ENCODE results near the gene EHMT2. TPM values are rescaled to one million over a fixed set of nuclear protein-coding genes. Genes with fewer than 3 reads are reported as not detected.
"Not testable (repeated sequence)": the region's sequence is repeated elsewhere in the genome, so short reads cannot be mapped to it uniquely, and the experiment has no call there.

Gene EHMT2
- total RNA-seq: 10 to 100 TPM; 41.2 to 55.3 TPM

DNA sequence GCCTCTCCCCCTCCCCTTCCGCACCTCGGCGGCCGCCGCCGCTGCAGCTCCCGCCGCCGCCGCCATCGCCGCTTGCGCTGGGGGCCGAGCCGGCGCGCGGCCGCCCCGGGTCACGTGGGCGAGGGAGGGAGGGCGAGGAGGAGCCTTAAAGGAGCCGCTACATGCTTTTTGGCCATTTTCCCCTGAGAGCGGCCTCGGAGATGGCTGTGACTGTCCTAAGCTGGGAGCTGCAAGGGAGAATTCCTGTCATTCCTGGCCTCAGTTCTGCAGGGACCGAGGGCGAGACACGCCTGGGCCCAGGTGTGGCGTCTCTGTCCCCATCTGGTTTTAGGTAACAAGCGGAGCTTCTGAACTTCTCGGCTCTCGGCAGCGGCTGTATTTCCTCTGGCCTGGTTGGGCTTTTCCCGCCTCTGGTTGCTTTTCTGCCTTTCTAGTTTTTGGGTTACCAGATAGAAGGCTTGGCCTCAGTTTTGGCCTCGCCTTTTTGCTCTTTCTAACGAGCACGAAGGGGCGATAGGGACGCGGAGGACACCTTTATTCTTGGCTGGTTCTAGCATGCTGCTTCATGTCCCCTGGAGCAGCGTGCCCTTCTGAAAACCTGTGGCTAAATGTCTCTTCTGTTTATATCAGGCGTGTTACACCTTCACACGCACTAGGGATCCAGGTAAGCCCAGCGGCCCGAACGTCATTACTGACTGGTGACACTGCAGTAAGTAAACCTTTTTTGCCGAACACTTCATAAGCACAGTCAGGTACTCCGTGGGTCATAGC is at the start of gene EHMT2:
Gene EHMT2 (minus strand): TSS at position 87 of the 771 bp plus-strand sequence. CDS start 21 bp downstream, at position 66.
- peak; percentile 77 for ATAC-seq (replicated peaks)
- H3K27ac Mint-ChIP-seq: peak within 1 kb of the TSS; percentile 89
- peaks cover 58% of the 10 kb centered on the region for H3K36me3 Mint-ChIP-seq (ENCODE audit: low read depth)
- H3K9me3 Mint-ChIP-seq: no peaks in the 10 kb centered on the region
- peaks cover 27% of the 10 kb centered on the region for H3K4me1 Mint-ChIP-seq
- H3K4me3 Mint-ChIP-seq: peak within 1 kb of the TSS; percentile 93
- H3K27me3 Mint-ChIP-seq: no peaks in the 10 kb centered on the region

DNA sequence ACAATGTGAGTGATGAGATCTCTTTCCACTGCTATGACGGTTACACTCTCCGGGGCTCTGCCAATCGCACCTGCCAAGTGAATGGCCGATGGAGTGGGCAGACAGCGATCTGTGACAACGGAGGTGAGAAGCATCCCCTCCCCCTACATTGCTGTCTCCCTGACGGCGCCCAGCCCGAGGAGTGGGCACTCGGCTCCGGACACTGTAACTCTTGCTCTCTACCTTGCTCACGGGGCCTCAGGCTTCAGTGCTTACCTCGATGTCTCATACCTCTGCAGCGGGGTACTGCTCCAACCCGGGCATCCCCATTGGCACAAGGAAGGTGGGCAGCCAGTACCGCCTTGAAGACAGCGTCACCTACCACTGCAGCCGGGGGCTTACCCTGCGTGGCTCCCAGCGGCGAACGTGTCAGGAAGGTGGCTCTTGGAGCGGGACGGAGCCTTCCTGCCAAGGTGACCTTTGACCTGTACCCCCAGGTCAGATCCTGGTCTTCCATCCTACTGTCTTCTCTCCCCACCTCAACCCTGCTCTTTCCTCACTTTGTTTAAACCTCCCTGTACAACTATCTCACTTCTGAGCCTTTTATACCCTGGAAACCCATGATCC is 49.7 kb upstream of the EHMT2 start:
- H3K9me3 Mint-ChIP-seq: no peaks in the 10 kb centered on the region
- no peak for ATAC-seq (replicated peaks)
- peaks cover 15% of the 10 kb centered on the region for H3K36me3 Mint-ChIP-seq (ENCODE audit: low read depth)
- peak overlapping the region; percentile 44 for H3K27ac Mint-ChIP-seq
- H3K4me3 Mint-ChIP-seq: no peak overlapping the region
- peaks cover 4% of the 10 kb centered on the region for H3K4me1 Mint-ChIP-seq
- peaks cover 6% of the 10 kb centered on the region for H3K27me3 Mint-ChIP-seq

DNA sequence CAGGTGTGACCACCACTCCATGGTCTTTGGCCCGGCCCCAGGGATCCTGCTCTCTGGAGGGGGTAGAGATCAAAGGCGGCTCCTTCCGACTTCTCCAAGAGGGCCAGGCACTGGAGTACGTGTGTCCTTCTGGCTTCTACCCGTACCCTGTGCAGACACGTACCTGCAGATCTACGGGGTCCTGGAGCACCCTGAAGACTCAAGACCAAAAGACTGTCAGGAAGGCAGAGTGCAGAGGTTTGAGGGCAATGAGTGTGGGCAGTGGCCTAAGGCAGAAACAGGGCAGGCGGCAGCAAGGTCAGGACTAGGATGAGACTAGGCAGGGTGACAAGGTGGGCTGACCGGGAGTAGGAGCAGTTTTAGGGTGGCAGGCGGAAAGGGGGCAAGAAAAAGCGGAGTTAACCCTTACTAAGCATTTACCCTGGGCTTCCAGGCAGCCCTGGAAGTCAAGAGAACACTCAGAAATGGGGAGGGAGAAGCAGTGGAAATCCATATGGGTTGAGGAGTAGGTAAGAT is 48.9 kb upstream of the EHMT2 start:
- no peak overlapping the region for H3K4me3 Mint-ChIP-seq
- peaks cover 9% of the 10 kb centered on the region for H3K36me3 Mint-ChIP-seq (ENCODE audit: low read depth)
- H3K27me3 Mint-ChIP-seq: peaks cover 8% of the 10 kb centered on the region
- H3K27ac Mint-ChIP-seq: no peak overlapping the region
- H3K4me1 Mint-ChIP-seq: peaks cover 4% of the 10 kb centered on the region
- ATAC-seq (replicated peaks): no peak
- H3K9me3 Mint-ChIP-seq: no peaks in the 10 kb centered on the region

DNA sequence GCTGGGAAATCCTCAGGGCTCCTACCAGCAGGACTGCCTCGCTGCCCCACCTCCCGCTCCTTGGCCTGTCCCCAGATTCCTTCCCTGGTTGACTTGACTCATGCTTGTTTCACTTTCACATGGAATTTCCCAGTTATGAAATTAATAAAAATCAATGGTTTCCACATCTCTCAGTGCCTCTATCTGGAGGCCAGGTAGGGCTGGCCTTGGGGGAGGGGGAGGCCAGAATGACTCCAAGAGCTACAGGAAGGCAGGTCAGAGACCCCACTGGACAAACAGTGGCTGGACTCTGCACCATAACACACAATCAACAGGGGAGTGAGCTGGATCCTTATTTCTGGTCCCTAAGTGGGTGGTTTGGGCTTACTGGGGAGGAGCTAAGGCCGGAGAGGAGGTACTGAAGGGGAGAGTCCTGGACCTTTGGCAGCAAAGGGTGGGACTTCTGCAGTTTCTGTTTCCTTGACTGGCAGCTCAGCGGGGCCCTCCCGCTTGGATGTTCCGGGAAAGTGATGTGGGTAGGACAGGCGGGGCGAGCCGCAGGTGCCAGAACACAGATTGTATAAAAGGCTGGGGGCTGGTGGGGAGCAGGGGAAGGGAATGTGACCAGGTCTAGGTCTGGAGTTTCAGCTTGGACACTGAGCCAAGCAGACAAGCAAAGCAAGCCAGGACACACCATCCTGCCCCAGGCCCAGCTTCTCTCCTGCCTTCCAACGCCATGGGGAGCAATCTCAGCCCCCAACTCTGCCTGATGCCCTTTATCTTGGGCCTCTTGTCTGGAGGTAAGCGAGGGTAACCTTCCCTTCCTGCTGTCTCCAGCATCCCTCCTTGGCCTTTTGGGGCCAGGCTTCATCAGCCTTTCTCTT is 48.2 kb upstream of the EHMT2 start, which contains the start of gene CFB:
Gene CFB (plus strand): TSS at position 589 of the 863 bp plus-strand sequence. CDS start 127 bp downstream, at position 716.
- H3K4me3 Mint-ChIP-seq: no peak within 1 kb of the TSS
- H3K27ac Mint-ChIP-seq: no peak within 1 kb of the TSS
- no peaks in the 10 kb centered on the region for H3K9me3 Mint-ChIP-seq
- peak; percentile 57 for ATAC-seq (replicated peaks)
- peaks cover 2% of the 10 kb centered on the region for H3K36me3 Mint-ChIP-seq (ENCODE audit: low read depth)
- peaks cover 8% of the 10 kb centered on the region for H3K27me3 Mint-ChIP-seq
- peaks cover 4% of the 10 kb centered on the region for H3K4me1 Mint-ChIP-seq

DNA sequence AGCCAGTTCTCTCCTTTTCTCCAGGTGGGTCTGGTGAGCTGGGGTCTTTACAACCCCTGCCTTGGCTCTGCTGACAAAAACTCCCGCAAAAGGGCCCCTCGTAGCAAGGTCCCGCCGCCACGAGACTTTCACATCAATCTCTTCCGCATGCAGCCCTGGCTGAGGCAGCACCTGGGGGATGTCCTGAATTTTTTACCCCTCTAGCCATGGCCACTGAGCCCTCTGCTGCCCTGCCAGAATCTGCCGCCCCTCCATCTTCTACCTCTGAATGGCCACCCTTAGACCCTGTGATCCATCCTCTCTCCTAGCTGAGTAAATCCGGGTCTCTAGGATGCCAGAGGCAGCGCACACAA is 47.6 kb upstream of the EHMT2 start:
- H3K36me3 Mint-ChIP-seq (ENCODE audit: low read depth): no peaks in the 10 kb centered on the region
- ATAC-seq (replicated peaks): peak; percentile 3
- H3K27ac Mint-ChIP-seq: no peak overlapping the region
- H3K9me3 Mint-ChIP-seq: no peaks in the 10 kb centered on the region
- H3K27me3 Mint-ChIP-seq: peaks cover 8% of the 10 kb centered on the region
- H3K4me1 Mint-ChIP-seq: peaks cover 4% of the 10 kb centered on the region
- no peak overlapping the region for H3K4me3 Mint-ChIP-seq

DNA sequence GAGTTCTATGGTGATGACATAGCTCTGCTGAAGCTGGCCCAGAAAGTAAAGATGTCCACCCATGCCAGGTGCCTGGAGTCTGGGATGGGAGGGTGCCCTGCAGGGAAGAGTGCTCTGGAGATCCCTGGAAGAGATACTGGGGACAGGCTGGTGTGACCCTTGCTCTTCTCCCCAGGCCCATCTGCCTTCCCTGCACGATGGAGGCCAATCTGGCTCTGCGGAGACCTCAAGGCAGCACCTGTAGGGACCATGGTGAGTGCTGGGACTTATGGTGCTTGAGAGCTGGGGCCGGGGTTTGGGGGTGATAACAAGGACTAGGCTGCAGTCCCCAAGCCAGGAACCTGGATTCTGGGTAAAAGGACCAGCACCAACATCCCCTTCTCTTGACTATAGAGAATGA is 46.2 kb upstream of the EHMT2 start:
- Mint-ChIP-seq H3K4me1 (peaks cover 4% of the 10 kb centered on the region), H3K9me3 (no peaks in the 10 kb centered on the region), H3K36me3 (ENCODE audit: low read depth) (no peaks in the 10 kb centered on the region), H3K27ac (no peak overlapping the region), H3K4me3 (no peak overlapping the region), H3K27me3 (peaks cover 8% of the 10 kb centered on the region)
- no peak for ATAC-seq (replicated peaks)

DNA sequence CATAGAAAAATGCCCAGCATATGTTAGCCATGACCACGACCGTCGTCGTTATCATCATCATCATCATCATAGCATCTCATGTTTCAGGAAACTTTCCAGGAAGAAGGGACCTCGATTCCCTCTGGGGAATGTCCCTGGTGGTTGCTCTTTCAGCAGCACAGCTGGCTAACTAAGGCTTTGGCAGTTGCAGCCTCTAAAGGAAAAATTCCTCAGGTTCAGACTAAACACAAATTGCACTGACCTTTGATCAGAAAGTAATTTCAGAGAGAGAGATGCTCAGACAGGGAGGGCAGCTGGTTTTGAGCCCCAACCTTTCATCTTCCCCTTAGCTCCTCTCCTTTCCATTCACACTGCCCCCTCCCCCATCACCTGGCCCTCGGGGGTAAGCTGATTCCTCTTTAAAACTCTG is 42.8 kb upstream of the EHMT2 start:
- H3K27me3 Mint-ChIP-seq: peaks cover 8% of the 10 kb centered on the region
- H3K27ac Mint-ChIP-seq: no peak overlapping the region
- no peaks in the 10 kb centered on the region for H3K9me3 Mint-ChIP-seq

DNA sequence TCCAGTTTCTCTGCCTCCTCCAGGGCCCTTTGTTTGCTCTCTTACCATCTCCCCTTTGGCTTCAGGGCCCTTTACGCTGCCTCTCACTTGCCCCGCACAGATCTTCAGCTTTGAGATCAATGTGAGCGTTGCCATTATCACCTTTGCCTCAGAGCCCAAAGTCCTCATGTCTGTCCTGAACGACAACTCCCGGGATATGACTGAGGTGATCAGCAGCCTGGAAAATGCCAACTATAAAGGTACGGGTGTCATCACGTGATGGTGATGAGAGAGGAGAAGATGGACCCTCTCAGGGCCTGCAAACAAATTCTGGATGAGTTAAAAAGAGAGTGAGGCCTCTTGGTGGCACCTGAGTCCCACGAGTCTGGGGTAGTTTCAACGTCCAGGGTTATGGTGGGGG is 38.3 kb upstream of the EHMT2 start:
- no peak overlapping the region for H3K4me3 Mint-ChIP-seq
- no peaks in the 10 kb centered on the region for H3K27me3 Mint-ChIP-seq
- ATAC-seq (replicated peaks): no peak
- no peaks in the 10 kb centered on the region for H3K36me3 Mint-ChIP-seq (ENCODE audit: low read depth)
- H3K4me1 Mint-ChIP-seq: no peaks in the 10 kb centered on the region
- H3K27ac Mint-ChIP-seq: no peak overlapping the region
- H3K9me3 Mint-ChIP-seq: no peaks in the 10 kb centered on the region

More for the DNA sequence above, 42.8 kb upstream of the EHMT2 start:
- H3K36me3 Mint-ChIP-seq (ENCODE audit: low read depth): no peaks in the 10 kb centered on the region
- no peaks in the 10 kb centered on the region for H3K4me1 Mint-ChIP-seq
- no peak for ATAC-seq (replicated peaks)
- no peak overlapping the region for H3K4me3 Mint-ChIP-seq

DNA sequence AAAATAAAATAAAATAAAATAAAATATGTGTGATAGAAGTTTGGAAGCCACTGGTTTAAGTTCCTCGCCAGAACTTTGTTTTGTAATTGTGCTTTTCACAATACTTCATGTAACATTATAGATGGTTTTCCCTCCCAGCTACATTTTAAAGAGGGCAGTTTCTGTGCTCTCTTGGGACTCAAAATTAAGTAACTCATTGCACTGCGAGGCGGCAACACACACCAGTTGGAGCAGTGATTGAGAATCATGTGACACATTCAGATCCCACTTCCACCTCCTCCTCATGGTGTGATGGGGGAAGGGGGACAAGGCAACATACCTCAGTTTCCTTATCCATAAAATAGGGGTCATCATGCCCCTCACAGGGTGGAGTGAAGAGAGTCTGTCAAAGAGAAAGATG is 37.5 kb upstream of the EHMT2 start:
- H3K27me3 Mint-ChIP-seq: no peaks in the 10 kb centered on the region
- no peaks in the 10 kb centered on the region for H3K36me3 Mint-ChIP-seq (ENCODE audit: low read depth)
- H3K4me3 Mint-ChIP-seq: no peak overlapping the region
- no peaks in the 10 kb centered on the region for H3K4me1 Mint-ChIP-seq
- no peak overlapping the region for H3K27ac Mint-ChIP-seq
- no peak for ATAC-seq (replicated peaks)
- no peaks in the 10 kb centered on the region for H3K9me3 Mint-ChIP-seq

DNA sequence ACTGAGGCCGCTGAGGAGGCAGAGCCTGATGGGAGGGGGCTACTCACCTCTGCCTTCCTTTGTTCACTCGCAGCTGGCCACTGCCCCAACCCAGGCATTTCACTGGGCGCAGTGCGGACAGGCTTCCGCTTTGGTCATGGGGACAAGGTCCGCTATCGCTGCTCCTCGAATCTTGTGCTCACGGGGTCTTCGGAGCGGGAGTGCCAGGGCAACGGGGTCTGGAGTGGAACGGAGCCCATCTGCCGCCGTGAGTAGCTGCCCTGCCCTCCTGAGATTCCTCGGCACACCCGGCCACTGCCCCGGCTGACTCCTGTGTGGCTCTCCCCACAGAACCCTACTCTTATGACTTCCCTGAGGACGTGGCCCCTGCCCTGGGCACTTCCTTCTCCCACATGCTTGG is 36.0 kb upstream of the EHMT2 start:
- H3K27ac Mint-ChIP-seq: no peak overlapping the region
- no peak for ATAC-seq (replicated peaks)
- H3K4me1 Mint-ChIP-seq: no peaks in the 10 kb centered on the region

DNA sequence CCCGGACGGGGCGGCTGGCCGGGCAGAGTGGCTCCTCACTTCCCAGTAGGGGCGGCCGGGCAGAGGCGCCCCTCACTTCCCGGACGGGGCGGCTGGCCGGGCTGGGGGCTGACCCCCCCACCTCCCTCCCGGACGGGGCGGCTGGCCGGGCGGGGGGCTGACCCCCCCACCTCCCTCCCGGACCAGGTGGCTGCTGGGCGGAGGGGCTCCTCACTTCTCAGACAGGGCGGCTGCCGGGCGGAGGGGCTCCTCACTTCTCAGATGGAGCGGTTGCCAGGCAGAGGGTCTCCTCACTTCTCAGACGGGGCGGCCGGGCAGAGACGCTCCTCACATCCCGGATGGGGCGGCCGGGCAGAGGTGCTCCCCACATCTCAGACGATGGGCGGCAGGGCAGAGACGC is 34.6 kb upstream of the EHMT2 start:
- not testable (repeated sequence) for H3K27ac Mint-ChIP-seq; ATAC-seq (replicated peaks); H3K27me3 Mint-ChIP-seq

More for the DNA sequence above, 36.0 kb upstream of the EHMT2 start:
- H3K9me3 Mint-ChIP-seq: no peaks in the 10 kb centered on the region
- no peaks in the 10 kb centered on the region for H3K36me3 Mint-ChIP-seq (ENCODE audit: low read depth)
- no peaks in the 10 kb centered on the region for H3K27me3 Mint-ChIP-seq
- no peak overlapping the region for H3K4me3 Mint-ChIP-seq

DNA sequence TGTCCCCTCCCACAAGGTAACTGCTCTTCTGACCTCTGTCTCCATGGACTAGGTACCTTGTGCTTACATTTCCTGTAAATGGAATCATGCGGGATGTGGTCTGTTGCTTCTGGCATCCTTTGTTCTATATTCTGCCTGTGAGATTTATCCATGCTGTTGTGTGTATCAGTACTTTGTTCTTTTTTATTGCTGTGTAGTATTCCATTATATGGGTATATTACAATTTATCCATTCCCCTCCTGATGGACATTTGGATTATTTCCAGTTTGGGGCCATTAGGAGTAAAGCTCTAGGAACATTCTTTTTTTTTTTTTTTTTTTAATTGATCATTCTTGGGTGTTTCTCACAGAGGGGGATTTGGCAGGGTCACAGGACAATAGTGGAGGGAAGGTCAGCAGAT is 33.5 kb upstream of the EHMT2 start:
- no peaks in the 10 kb centered on the region for H3K36me3 Mint-ChIP-seq (ENCODE audit: low read depth)
- H3K9me3 Mint-ChIP-seq: no peaks in the 10 kb centered on the region
- H3K27me3 Mint-ChIP-seq: no peaks in the 10 kb centered on the region
- H3K4me3 Mint-ChIP-seq: no peak overlapping the region
- no peak for ATAC-seq (replicated peaks)
- H3K4me1 Mint-ChIP-seq: no peaks in the 10 kb centered on the region
- no peak overlapping the region for H3K27ac Mint-ChIP-seq

More for the DNA sequence above, 34.6 kb upstream of the EHMT2 start:
- not testable (repeated sequence) for H3K36me3 Mint-ChIP-seq (ENCODE audit: low read depth); H3K9me3 Mint-ChIP-seq; H3K4me3 Mint-ChIP-seq; H3K4me1 Mint-ChIP-seq

DNA sequence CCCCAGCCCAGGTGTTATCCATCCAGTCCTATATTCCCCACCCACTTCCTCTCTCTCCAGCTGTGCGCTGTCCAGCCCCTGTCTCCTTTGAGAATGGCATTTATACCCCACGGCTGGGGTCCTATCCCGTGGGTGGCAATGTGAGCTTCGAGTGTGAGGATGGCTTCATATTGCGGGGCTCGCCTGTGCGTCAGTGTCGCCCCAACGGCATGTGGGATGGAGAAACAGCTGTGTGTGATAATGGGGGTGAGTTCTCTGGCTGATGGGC is 31.1 kb upstream of the EHMT2 start:
- no peak for ATAC-seq (replicated peaks)
- Mint-ChIP-seq H3K4me3 (no peak overlapping the region), H3K4me1 (no peaks in the 10 kb centered on the region), H3K27me3 (no peaks in the 10 kb centered on the region), H3K9me3 (no peaks in the 10 kb centered on the region), H3K36me3 (ENCODE audit: low read depth) (no peaks in the 10 kb centered on the region), H3K27ac (no peak overlapping the region)

DNA sequence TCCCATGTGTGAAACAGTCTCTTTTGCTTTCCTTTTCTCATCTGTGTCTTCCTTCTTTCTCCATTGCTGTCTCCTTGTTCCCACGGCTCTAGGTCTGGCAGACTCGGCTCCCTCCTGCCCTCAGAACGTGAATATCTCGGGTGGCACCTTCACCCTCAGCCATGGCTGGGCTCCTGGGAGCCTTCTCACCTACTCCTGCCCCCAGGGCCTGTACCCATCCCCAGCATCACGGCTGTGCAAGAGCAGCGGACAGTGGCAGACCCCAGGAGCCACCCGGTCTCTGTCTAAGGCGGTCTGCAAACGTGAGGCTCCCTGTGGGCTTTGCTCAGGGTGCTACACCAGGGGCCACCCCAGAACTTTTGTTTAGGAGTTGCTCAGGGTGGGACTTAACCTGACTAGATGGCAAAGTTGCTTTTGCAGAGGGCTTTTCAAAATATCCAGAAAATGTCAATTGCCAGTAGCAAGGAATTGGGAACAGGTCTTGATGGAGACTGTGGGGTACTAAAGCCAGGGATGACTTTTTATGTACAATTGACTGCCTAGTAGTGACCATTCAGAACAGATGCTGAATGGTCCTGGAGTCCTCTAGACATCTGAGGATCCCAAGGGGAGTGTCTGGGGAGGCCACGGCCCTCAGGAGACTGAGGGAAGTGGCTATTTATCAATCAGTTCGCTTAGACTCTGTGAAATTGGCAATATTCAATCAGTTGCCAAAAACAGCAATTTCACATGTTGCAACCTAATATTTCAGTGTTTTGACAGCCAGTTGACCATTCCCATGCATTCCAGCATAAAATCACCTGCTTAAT is 30.6 kb upstream of the EHMT2 start:
- no peak overlapping the region for H3K4me3 Mint-ChIP-seq
- peak overlapping the region; percentile 25 for H3K27ac Mint-ChIP-seq
- no peaks in the 10 kb centered on the region for H3K9me3 Mint-ChIP-seq
- ATAC-seq (replicated peaks): no peak
- H3K4me1 Mint-ChIP-seq: no peaks in the 10 kb centered on the region
- H3K27me3 Mint-ChIP-seq: no peaks in the 10 kb centered on the region
- H3K36me3 Mint-ChIP-seq (ENCODE audit: low read depth): no peaks in the 10 kb centered on the region

Measured in activated T-helper 17 cell treated with anti-CD3 and anti-CD28 coated beads, Interleukin-2, amount 50 U/mL, for 72 hours (primary cell).